Activated CD8-positive, alpha-beta memory T cell treated with anti-CD3 and anti-CD28 coated beads for 48 hours (primary cell): ENCODE measurements around the gene NDUFS3.
"Not testable (repeated sequence)": the region's sequence is repeated elsewhere in the genome, so short reads cannot be mapped to it uniquely, and the experiment has no call there.

ENCODE experiments used
- DNase-seq, 3 experiments: peaks; one replicate each; pipeline ENCODE4 v3.0.0-alpha.2; 2020; ENCODE audit warnings: low read depth in 2 of 3, low spot score in 2 of 3

Gene NDUFS3

DNA sequence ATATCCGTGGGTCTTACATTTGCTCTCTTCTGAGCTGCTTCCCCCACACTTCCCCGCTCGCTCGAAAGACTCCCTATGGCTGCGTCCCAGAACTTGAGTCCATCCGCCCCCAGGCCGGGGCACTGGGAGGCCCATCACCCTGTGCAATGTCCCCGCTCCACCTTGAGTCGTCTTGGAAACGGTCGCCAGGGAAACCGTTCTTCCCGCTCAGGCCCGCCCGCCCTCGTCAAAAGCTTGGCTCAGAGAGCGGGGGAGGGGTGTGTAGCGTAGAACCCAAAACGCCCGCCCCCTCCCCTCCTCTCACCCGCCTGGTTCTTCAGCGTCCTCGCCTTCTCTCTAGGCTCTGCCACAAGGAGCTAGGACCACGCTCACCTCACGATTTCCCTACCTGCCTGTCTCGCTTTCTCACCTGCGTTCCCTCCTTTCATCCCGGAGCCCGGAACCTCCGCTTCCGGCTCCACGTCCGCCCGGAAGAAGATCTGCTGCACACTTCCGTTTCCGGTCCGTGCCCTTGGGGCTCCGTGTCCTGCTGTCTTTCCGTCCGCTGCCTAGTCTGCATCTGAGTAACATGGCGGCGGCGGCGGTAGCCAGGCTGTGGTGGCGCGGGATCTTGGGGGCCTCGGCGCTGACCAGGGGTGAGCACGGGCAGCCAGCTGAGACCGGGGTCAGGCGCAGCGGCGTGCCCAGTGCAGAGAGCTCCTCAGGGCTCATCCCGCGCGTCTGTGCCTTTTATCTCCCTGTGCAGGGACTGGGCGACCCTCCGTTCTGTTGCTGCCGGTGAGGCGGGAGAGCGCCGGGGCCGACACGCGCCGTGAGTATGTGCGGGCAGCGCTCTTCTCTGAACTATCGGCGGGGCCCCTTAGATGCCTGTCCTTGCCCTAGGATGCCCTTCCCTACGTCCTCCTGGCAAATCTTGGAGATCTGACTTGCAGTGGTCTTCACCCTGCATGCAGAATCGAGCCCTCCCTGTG, at the start of gene NDUFS3, which contains the start of gene KBTBD4:
NDUFS3 (plus strand) TSS at position 551 of the 971 bp plus-strand sequence; CDS start at position 569, 18 bp downstream.
KBTBD4 (minus strand) TSS at position 447 of the 971 bp plus-strand sequence; CDS start at position 428, 19 bp downstream.
- DNase-seq = peak; percentile 76 to 93 (median 93)

DNA sequence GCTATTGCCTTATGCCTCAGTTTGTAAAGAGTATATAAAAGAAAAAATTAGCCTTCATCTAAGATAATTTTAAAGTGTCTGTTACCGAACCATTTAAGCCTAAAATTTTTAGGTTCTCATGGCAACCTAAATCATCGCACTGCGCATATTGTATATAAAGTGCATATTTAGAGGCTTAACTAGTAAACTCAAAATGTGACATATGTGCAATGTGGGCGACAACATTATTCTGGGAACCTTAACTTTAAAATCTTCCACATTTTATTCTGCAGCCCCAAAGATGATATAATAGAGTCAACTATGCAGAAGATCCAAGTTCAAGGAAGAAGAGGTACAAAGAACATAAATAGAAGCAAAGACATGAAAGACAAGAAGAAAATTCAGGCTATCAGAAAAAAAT, 48.9 kb upstream of the NDUFS3 start:
- no peak for DNase-seq

DNA sequence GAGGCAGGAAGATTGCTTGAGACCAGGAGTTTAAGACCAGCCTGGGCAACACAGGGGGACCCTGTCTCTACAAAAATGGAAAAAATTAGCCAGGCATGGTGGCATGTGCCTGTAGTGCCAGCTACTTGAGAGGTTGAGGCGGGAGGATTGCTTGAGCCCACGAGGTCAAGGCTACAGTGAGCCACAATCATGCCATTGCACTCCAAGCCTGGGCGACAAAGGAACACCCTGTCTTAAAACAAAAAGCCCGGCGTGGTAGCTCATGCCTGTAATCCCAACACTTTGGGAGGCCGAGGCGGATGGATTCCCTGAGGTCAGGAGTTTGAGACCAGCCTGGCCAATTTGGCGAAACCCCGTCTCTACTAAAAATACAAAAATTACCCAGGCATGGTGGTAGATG, 48.2 kb upstream of the NDUFS3 start:
- DNase-seq = not testable (repeated sequence)

DNA sequence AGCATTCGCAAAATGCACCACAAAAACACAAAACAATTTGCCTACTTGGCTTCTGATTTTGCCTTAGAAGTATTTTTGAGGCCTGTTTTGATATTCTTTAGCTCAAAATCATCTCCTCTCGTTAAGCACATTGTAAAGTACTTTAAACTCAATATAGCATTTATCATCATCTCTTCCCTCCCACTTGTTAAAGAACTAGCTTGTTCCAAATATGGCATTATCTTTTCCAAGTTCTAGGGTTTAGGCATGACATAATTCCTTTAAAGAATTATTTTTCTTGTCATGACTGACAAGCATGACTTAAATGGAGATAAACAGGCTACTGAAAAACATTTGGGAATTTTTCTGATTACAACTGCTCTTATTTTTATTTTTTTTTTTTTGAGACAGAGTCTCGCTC, 47.2 kb upstream of the NDUFS3 start:
- no peak for DNase-seq

DNA sequence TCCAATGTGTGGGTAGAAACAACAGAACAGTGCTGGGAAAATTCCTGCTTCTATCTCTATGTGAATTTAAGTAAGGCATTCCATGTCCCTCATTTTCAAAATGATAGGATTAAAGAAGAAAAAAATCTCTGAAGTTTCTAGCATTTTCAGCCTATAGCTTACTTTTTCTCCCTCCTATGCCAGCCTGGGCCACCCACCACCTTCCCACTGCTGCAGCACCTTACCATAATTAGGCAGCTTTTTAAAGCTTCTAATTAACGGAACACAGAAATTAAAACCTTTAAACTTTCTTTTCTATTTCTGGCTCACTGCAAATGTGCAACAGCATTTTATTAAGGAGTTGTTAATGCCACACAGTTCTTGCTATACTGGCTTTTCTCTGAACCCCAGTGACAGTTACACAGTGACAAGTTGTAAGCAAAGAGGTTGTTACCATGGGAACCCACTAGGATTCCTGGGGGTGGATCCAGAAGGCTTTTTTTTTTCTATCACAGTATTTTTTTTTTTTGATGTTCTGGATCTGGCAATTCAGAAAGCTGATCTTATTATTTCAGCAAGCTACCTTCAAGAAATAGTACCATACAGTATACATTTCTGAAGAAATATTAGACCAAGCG, 46.2 kb upstream of the NDUFS3 start:
- DNase-seq = no peak

DNA sequence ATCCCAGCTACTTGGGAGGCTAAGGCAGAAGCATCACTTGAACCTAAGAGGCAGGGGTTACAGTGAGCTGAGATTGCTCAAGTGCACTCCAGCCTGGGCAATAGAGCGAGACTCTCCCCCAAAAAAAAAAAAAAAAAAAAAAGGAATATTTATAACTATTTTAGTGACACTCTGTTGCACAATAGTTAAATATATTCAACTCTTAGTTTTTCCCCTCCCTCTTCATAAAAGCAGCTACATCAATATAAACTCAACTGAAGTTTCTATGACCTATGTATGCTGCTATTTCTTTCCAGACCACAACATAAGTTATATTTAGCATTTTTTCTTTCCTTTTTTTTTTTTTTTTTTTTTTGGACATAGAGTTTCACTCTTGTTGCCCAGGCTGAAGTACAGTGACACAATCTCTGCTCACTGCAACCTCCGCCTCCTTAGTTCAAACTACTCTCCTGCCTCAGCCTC, 45.2 kb upstream of the NDUFS3 start:
- DNase-seq = no peak

DNA sequence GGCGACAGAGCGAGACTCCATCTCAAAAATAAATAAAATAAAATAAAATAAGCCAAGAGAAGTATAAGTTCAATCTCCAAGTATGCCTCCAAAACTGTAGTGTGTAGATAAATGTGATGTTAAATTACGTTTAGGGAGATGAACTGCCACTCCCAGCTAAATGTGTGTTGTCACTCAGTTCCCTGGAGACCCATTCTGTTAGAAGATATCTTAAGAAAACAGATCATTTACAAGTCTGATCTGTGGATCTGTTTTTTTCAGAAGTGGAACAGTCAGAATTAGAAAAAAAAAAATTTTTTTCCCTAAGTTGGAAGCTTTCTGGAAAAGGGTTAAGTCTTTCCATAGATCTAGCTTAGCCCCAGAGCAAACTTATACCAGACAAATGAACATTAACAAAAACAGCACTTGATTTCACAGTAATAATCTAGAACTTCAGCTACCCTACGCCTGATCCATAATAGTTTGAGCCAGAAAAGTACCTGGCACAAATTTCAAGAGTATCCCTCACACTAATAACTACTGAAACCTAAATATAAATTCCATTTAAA, 44.1 kb upstream of the NDUFS3 start:
- DNase-seq = no peak

DNA sequence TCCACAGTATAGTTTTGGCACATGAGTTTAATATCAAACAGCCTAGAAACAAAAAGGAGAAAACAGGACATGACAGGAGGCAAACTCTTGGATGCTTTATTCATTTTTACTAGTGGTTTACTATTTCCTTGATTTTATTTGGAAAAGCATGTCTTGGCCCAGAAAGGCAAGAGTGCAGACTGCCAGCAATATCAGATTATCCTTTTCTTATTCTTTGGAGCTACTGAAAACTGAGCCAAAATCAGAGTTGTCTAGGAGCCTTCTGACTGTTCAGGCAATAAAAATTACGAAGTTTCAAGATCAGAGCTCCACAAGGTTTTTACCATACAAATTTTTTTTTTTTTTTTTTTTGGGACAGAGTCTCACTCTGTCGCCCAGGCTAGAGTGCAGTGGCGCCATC, 42.0 kb upstream of the NDUFS3 start:
- no peak for DNase-seq

DNA sequence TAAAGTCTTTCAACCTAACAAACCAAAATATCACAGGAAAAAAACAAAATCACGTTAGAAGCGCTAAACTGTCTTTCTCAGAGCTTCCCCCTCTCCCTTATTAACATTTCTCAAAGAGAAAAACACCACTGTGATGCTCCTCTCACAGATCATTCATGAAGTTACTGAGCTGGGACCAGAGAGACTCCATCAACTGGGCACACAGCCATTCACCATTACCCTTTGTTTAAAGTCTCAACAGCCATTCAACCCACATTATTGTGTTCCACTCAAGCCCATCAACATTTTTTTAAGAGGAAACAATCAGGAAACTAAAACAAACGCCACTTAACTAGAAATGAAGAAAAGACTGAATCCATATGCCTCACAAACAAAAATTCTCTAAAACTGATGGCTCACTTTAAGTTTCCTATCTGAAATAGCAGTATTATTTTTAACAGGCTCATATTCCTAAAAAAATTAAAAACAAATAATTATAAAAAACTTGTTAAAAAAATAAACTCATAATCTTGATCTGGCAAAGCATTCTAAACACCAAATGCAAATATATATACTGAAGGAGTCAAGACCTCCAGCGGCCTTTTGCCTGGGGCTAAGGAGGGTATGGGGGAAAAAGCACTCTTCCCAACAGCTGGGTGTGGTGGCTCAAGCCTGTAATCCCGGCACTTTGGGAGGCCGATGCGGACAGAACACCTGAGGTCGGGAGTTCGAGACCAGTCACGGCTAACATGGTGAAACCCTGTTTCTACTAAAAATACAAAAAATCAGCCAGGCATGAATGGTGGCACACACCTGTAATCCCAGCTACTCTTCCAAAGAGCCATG, 39.9 kb upstream of the NDUFS3 start:
- DNase-seq = no peak

DNA sequence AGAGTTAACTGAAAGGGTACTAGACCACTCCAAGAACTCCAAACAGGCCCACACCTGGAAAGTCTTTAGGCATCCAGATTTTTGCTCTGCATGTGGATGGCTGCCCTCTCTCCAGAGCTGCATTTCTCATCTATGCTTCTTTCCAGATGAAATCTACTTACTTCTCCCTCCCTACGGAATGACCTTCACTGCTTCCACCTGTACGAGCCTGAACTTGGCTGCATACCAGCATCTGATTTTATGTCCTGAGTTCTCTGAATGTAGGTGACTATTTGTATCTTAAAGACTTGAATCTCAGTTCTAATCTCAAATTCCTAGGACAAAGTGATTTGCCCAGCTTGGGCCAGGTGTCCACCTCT, 39.2 kb upstream of the NDUFS3 start:
- DNase-seq = no peak

DNA sequence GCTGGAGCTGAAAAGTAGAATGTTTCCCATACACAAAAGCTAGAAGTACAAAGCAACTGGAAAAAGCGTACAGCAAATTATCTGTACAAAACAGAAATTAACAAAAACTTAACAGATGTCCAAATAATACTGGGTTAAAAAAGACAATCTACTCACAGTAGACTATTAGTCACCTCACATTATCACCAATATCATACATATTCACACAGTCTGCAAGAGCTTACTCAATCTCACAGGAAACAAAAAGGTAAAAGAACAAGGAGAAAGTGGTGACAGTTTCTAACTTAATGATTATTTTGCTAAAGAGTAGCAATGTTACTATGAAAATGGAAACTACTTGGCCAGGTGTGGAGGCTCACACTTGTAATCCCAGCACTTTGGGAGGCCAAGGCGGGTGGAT, 37.8 kb upstream of the NDUFS3 start:
- no peak for DNase-seq

DNA sequence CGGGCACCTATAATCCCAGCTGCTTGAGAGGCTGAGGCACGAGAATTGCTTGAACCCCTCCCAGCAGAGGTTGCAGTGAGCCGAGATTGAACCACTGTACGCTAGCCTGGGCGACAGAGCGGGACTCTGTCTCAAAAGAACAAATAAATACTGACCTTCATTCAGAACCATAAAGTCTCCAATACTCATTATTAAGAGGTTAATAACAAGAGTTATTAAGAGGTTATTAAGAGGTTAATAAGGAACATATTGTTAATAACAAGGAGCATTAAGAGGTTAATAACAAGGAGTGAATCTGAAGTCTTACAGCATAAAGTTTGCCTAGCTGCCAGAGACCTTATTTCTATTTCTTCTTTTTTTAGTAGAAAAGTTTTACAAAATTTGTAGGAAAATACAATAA, 33.6 kb upstream of the NDUFS3 start:
- DNase-seq = no peak

DNA sequence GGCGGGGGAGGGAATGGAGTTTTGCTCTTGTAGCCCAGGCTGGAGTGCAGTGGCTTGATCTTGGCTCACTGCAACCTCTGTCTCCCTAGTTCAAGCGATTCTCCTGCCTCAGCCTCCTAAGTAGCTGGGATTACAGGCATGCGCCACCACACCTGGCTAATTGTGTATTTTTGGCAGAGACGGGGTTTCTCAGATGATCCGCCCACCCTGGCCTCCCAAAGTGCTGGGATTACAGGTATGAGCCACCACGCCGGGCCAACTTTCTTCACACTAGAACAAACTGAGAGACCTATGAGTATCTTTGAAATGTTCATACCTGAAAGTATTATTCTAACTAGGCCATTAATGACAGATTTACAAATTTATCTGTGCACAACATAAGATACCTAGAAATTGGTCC, 32.6 kb upstream of the NDUFS3 start:
- DNase-seq = not testable (repeated sequence)

DNA sequence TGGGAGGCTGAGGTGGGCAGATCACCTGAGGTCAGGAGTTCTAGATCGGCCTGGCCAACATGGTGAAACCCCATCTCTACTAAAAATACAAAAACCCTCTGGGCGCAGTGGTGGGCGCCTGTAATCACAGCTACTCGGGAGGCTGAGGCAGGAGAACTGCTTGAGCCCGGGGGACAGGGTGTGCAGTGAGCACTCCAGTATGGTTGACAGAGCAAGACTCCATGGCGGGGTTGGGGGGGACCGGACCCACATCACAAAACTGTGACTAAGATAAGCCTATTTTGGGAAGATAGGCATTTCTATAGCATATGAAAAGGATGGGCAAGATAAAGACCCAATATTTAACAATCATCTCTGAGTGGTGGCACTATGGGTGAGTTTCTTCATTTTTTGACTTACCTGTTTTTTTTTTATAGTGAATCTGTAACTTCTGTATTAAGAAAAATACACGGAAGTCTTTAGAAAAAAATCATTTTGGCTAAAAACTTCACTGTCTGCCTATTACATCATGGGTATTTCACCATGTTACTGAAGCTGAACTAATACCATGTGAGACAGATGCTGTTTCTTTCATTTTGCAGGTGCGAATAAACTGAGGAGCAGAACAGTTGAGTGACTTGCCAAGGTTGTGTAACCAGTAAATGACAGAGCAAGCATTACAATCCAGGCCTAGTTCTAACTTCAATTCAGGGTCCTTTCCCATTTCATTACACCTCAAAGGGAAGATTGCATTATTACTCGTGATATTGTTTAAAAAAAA, 28.4 kb upstream of the NDUFS3 start:
- no peak for DNase-seq

DNA sequence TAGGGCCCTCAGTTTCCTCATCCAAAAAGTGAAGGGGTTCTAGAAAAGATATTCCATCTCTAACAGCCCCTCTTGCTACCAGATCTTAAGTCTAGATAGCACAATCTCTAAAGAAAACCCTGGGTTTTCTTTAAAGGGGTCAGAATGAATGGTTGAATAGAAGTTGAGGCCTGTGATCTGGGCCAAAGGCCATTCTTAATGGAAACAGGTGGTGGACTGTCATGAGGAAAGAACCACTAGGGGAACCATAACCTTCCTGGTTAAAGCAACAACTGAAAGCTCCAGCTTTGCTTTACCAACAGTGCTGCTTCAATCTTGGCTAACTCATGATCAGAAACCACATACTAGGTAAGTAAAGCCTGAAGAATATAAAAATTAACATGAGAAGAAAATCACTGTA, 27.8 kb upstream of the NDUFS3 start:
- DNase-seq = no peak

DNA sequence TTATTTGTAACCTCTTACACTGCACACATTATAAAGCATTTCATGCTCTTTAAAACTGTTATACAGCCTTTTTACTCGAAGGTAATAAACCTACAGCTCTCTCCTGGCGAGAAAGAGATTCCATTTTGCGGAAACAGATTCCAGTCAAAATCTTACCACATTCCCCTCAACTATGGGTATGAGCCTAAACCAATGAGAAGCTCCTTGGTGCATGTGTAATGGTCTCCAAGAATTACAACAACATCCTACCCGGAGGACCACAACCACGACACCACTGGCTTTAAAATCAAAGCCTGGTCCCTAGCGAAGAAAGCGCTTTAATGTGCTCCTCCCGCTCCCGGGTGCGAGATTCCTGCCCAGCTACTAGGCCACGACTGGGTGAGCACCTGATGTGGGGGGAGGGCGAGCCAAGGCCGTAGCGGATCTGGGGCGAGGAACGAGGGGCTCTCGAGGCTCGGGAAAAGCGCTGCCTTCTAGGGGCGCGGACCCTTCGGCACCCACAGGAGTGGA, 26.8 kb upstream of the NDUFS3 start:
- DNase-seq = no peak

DNA sequence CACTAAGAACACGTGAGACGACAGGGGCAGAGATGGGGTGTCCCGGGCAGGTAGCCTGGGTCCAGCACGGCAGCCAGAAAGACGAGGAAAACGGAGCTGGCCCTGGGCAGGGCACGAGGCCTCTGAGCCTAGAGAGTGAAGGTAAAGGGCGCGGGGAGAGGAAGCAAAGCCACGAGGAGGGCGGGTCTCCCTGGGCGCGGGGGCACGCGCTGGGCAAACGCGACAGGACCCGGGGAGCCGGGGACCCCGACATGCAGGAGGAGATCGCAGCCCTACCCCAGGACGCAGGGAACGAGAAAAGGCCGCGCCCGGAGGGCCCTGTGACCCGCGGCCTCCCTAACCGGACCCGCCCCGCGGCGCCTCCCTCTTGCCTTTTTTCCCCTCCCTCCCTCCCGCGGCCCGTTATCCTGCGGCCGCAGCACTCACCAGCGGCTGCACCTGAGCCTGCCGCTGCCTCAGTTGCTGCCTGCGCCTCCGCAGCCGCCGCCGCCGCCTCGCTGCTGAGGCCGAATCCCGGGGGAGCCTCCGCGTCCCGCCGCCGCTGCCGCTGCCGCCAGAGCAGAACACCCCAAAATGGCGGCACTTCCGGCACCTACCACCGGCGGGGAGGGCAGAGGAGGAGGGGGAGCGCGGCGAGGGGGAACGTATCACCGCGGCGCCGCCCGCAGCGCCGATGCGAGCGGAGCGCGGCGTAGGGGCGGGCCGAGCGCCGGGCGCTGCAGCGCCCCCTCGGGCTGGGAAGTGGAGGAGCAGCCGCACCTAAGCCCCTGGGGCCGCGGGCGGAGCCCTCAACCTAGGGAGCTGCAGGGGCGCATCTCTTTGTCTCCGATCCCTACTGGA, 26.1 kb upstream of the NDUFS3 start, which contains the start of gene CELF1:
CELF1 (minus strand) TSS at position 567 of the 840 bp plus-strand sequence. CDS start 53,609 bp downstream, outside the sequence.
- peak; percentile 78 to 87 (median 79) for DNase-seq

DNA sequence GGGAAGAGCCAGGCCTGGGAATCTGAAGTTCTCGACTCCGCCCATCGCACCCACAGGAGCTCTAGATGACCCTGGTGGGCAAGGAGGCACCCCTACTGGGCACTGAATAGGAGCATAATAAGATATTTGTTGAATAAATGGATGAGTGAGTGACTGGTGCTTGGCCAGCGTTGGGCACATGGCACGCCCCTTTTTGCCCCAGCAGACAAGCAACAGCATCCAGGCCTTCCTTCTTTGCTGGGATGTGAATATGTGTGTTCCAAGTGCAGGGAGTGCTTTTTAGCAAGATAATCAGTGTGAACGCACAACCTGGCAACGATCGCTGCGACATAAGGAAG, 25.5 kb upstream of the NDUFS3 start:
- DNase-seq = no peak

DNA sequence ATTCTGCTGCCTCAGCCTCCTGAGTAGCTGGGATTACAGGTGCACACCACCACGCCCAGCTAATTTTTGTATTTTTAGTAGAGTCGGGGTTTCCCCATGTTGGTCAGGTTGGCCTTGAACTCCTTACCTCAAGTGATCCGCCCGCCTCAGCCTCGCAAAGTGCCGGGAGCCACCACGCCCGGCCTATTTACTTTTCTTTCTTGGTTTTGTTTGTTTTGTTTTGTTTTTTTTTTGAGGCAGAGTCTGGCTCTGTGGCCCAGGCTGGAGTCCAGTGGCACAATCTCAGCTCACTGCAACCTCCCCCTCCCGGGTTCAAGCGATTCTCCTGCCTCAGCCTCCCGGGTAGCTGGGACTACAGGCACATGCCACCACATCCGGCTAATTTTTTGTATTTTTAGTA, 21.9 kb upstream of the NDUFS3 start:
- not testable (repeated sequence) for DNase-seq
